Right cardiac atrium (tissue), 5 donors: Measurements from ENCODE around the gene TMEM225B. TPM values are rescaled to one million over a fixed set of nuclear protein-coding genes. Genes with fewer than 3 reads are reported as not detected.
"Not testable (repeated sequence)": the region's sequence is repeated elsewhere in the genome, so short reads cannot be mapped to it uniquely, and the experiment has no call there.

Source experiments
- ATAC-seq, 2 donors: fragments of 200-7000 bp; cut with Tn5 transposase; one replicate each; pipeline versions ENCODE4 v1.8.0 to v1.9.1; 2020; ENCODE audit warnings: moderate library complexity in 2 of 2, mild to moderate bottlenecking in 1 of 2
- DNase-seq, 3 donors: peaks; one replicate each; pipeline ENCODE4 v3.0.0-alpha.2; 2020
- H3K27ac ChIP-seq: one replicate; pipeline ENCODE4 v1.5.1; 2013; ENCODE audit warnings: mild to moderate bottlenecking, low read length, control low read depth, moderate library complexity
- H3K27me3 ChIP-seq: one replicate; pipeline ENCODE4 v1.6.1; 2013; ENCODE audit not compliant: control insufficient read depth, insufficient read depth
- H3K4me1 ChIP-seq: one replicate; pipeline ENCODE4 v1.6.1; 2013; ENCODE audit warnings: low read length; ENCODE audit not compliant: control insufficient read depth, insufficient read depth
- H3K4me3 ChIP-seq: one replicate; pipeline ENCODE4 v1.5.1; 2013; ENCODE audit warnings: low read length, control low read depth
- H3K9me3 ChIP-seq: one replicate; pipeline ENCODE4 v1.6.1; 2013; ENCODE audit warnings: low read length; ENCODE audit not compliant: control insufficient read depth
- WGBS: extraction: QIAGEN DNeasy Blood & Tissue Kit; methylation state at CpG from one replicate; pipeline ENCODE4 v1.1.7; 2013; 5-methylcytosine and 5-hydroxymethylcytosine counted together
- intact Hi-C, 4 donors: fragments of 100-400 bp; cut with DNase I; formaldehyde crosslinking; loops; one replicate each; pipeline versions ENCODE4 v1.11.0 to v1.14.0; 2022 to 2023
- polyA plus RNA-seq: library from polyadenylated mRNA; stranded (reverse); fragments of 200-250 nt; gene quantifications from one replicate; pipeline ENCODE4 v1.2.3, GENCODE V29; 2013
- total RNA-seq, 4 donors: library from RNA; stranded (reverse); fragmentation: NEBNext Ultra II Directional; extraction: Animal tissue kit (Norgen Biotek cat#: 25700); gene quantifications; one replicate each; pipeline ENCODE4 v1.2.1, GENCODE V29; 2021
- donor health status: healthy with polysubstance abuse.
- donor health status: DM: no; HTN: yes; CAD: no.
- donor health status: DM: no; HTN: no; CAD: no.
- donor health status: DM: no; HTN: yes; CAD: no; lungs with severe emphysema.
- donor health status: DM: yes; HTN: yes; CAD: no.

The TMEM225B gene
- total and polyA plus RNA-seq, 5 donors, result 0.21 to 0.41 (median 0.37) TPM

DNA sequence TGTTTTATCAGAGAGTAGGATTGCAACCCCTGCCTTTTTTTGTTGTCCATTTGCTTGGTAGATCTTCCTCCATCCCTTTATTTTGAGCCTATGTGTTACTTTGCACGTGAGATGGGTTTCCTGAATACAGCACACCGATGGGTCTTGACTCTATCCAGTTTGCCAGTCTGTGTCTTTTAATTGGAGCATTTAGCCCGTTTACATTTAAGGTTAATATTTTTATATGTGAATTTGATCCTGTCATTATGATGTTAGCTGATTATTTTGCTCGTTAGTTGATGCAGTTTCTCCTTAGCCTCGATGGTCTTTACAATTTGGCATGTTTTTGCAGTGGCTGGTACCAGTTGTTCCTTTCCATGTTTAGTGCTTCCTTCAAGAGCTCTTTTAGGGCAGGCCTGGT, 59.8 kb downstream of the TMEM225B start:
- WGBS, result 94% methylated on average over 5 of the region's 5 CpGs
- not testable (repeated sequence) for DNase-seq

More for the DNA sequence above, 59.8 kb downstream of the TMEM225B start:
- H3K27me3 ChIP-seq, H3K9me3 ChIP-seq, H3K4me3 ChIP-seq, H3K27ac ChIP-seq, H3K4me1 ChIP-seq, intact Hi-C loops, ATAC-seq: not testable (repeated sequence)

Other genes starting within 250 kb of the TMEM225B start
- gene ARPC1B, start 223.5 kb upstream of the TMEM225B start, total RNA-seq, result 10 to 100 TPM; 35.5 to 65.1 (median 56.6) TPM
- gene ARPC1B, start 223.5 kb upstream of the TMEM225B start, polyA plus RNA-seq, result 52.9 TPM
- gene PDAP1, start 189.7 kb upstream of the TMEM225B start, total RNA-seq, result 10 to 100 TPM; 85.9 to 95.9 (median 90.1) TPM
- 167 TPM for gene PDAP1, start 189.7 kb upstream of the TMEM225B start, polyA plus RNA-seq
- gene BUD31, start 189.3 kb upstream of the TMEM225B start, total RNA-seq, result 10 to 100 TPM; 37.8 to 53.6 (median 44.0) TPM
- gene BUD31, start 189.3 kb upstream of the TMEM225B start, polyA plus RNA-seq, result 65.1 TPM
- 1 to 10 TPM; 3.1 to 4.4 (median 3.2) TPM for gene PTCD1, start 159.5 kb upstream of the TMEM225B start, total RNA-seq
- 3.0 TPM for gene PTCD1, start 159.5 kb upstream of the TMEM225B start, polyA plus RNA-seq
- 10 to 100 TPM; 17.3 to 21.9 (median 18.8) TPM for gene CPSF4, start 159.3 kb upstream of the TMEM225B start, total RNA-seq
- 16.2 TPM for gene CPSF4, start 159.3 kb upstream of the TMEM225B start, polyA plus RNA-seq
- gene ATP5MF, start 132.1 kb upstream of the TMEM225B start, total RNA-seq, result 100 to 1,000 TPM; 525 to 746 (median 627) TPM
- gene ATP5MF, start 132.1 kb upstream of the TMEM225B start, polyA plus RNA-seq, result 3,968 TPM
- gene ZNF789, start 125.4 kb upstream of the TMEM225B start, total RNA-seq, result 1 to 10 TPM; 3.5 to 6.4 (median 3.8) TPM
- 2.9 TPM for gene ZNF789, start 125.4 kb upstream of the TMEM225B start, polyA plus RNA-seq
- gene ZNF394, start 98.0 kb upstream of the TMEM225B start, total RNA-seq, result 10 to 100 TPM; 17.1 to 20.5 (median 19.7) TPM
- 16.7 TPM for gene ZNF394, start 98.0 kb upstream of the TMEM225B start, polyA plus RNA-seq
- 1 to 10 TPM; 6.1 to 7.1 (median 6.3) TPM for gene ZKSCAN5, start 93.6 kb upstream of the TMEM225B start, total RNA-seq
- 3.0 TPM for gene ZKSCAN5, start 93.6 kb upstream of the TMEM225B start, polyA plus RNA-seq
- gene FAM200A, start 46.2 kb upstream of the TMEM225B start, total RNA-seq, result 1 to 10 TPM; 4.7 to 6.1 (median 5.5) TPM
- 6.7 TPM for gene FAM200A, start 46.2 kb upstream of the TMEM225B start, polyA plus RNA-seq
- gene ZNF655, start 39.6 kb upstream of the TMEM225B start, total RNA-seq, result 10 to 100 TPM; 37.8 to 45.5 (median 39.8) TPM
- 31.5 TPM for gene ZNF655, start 39.6 kb upstream of the TMEM225B start, polyA plus RNA-seq
- gene ZSCAN25, start 18.7 kb downstream of the TMEM225B start, total RNA-seq, result 1 to 10 TPM; 8.1 to 9.6 (median 8.6) TPM
- 3.8 TPM for gene ZSCAN25, start 18.7 kb downstream of the TMEM225B start, polyA plus RNA-seq
- under 1 TPM in 1 of 4 donors, not detected in 3; 0.84 TPM for gene CYP3A5, start 81.7 kb downstream of the TMEM225B start, total RNA-seq
- 0.09 TPM for gene CYP3A5, start 81.7 kb downstream of the TMEM225B start, polyA plus RNA-seq
- gene CYP3A7, start 136.9 kb downstream of the TMEM225B start, total RNA-seq, result not detected
- gene CYP3A7, start 136.9 kb downstream of the TMEM225B start, polyA plus RNA-seq, result not detected
- gene CYP3A4, start 185.9 kb downstream of the TMEM225B start, total RNA-seq, result not detected
- gene CYP3A4, start 185.9 kb downstream of the TMEM225B start, polyA plus RNA-seq, result 0.16 TPM
- gene CYP3A43, start 229.7 kb downstream of the TMEM225B start, total RNA-seq, result not detected
- gene CYP3A43, start 229.7 kb downstream of the TMEM225B start, polyA plus RNA-seq, result 0.07 TPM